Progenitor cell of endocrine pancreas (in vitro differentiated cells): ENCODE measurements around the gene SOX13. TPM values are rescaled to one million over a fixed set of nuclear protein-coding genes. Genes with fewer than 3 reads are reported as not detected.

Source experiments
- DNase-seq: peaks from one replicate; pipeline ENCODE4 v3.0.0; 2021; ENCODE audit warnings: low spot score; ENCODE audit not compliant: unreplicated experiment
- H3K27ac Mint-ChIP-seq: 2 replicates; pipeline ENCODE4 v1.8.0; 2021; ENCODE audit warnings: mild to moderate bottlenecking, moderate library complexity, mixed read lengths
- H3K27me3 Mint-ChIP-seq: 2 replicates; pipeline ENCODE4 v1.8.0; 2021; ENCODE audit warnings: mixed read lengths
- H3K36me3 Mint-ChIP-seq: 2 replicates; pipeline ENCODE4 v1.8.0; 2022; ENCODE audit warnings: mixed read lengths; ENCODE audit not compliant: insufficient read depth
- H3K4me1 Mint-ChIP-seq: 2 replicates; pipeline ENCODE4 v1.8.0; 2021; ENCODE audit warnings: low read depth, mixed read lengths
- H3K4me3 Mint-ChIP-seq: 2 replicates; pipeline ENCODE4 v1.8.0; 2021; ENCODE audit warnings: low read depth, mild to moderate bottlenecking, moderate library complexity, mixed read lengths
- H3K9me3 Mint-ChIP-seq: 2 replicates; pipeline ENCODE4 v1.8.0; 2021; ENCODE audit warnings: low read depth, mixed read lengths
- CTCF ChIP-seq: fragments of 200-600 bp; sonication (generic); IDR thresholded peaks from one replicate; pipeline ENCODE4 v1.5.0; 2021; ENCODE audit warnings: antibody characterized with exemption, mild to moderate bottlenecking; ENCODE audit not compliant: unreplicated experiment
- total RNA-seq: library from RNA; stranded (reverse); gene quantifications from 2 replicates; pipeline ENCODE4 v1.2.1, GENCODE V29; 2021

Gene SOX13
- total RNA-seq, 1 donor from 2014 or later = 61.6 TPM

DNA sequence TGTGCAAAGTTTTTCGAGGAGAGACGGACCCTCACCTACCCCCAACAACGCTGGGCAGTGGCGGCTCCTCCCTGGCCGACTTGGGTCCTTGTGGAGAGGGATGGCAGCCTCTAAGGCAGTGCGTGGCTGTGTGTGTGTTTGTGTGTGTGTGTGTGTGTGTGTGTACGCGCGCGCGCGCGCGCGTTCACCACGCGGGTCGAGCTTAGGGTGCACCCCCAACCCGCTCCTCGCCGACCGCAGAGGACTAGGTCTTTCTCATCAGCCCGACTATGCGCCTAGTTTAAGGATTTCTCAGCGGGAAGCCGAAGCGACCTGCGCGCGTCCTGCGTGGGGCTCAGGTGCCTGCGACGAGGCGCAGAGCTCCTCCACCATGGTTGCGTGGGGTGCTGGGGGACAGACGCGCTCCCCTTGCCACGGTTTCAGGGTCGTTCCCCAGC, 940 bp downstream of the SOX13 start:
- DNase-seq = no peak
- Mint-ChIP-seq H3K27me3 (peaks cover 7% of the 10 kb centered on the region), H3K9me3 (no peaks in the 10 kb centered on the region), H3K36me3 (no peaks in the 10 kb centered on the region), H3K27ac (peak overlapping the region; percentile 94), H3K4me3 (peak overlapping the region; percentile 96), H3K4me1 (peaks cover 30% of the 10 kb centered on the region)
- no peak for TF ChIP-seq CTCF

- Mint-ChIP-seq H3K4me3 (peak overlapping the region; percentile 96), H3K27ac (peak overlapping the region; percentile 94), H3K4me1 (peaks cover 32% of the 10 kb centered on the region), H3K36me3 (no peaks in the 10 kb centered on the region), H3K9me3 (no peaks in the 10 kb centered on the region), H3K27me3 (peaks cover 7% of the 10 kb centered on the region)
- peak; percentile 36 for DNase-seq
- TF ChIP-seq CTCF = no peak
Measured at GRCh38 chr1:204074274-204075138, 1.6 kb downstream of the SOX13 start.

- no peaks in the 10 kb centered on the region for H3K36me3 Mint-ChIP-seq
- peaks cover 36% of the 10 kb centered on the region for H3K4me1 Mint-ChIP-seq
- TF ChIP-seq CTCF = no peak
- H3K9me3 Mint-ChIP-seq = no peaks in the 10 kb centered on the region
- H3K27me3 Mint-ChIP-seq = peaks cover 3% of the 10 kb centered on the region
- peak overlapping the region; percentile 96 for H3K4me3 Mint-ChIP-seq
- no peak for DNase-seq
- H3K27ac Mint-ChIP-seq = peak overlapping the region; percentile 94
Measured at GRCh38 chr1:204075139-204075521, 2.2 kb downstream of the SOX13 start.

- Mint-ChIP-seq H3K36me3 (no peaks in the 10 kb centered on the region), H3K4me1 (peaks cover 42% of the 10 kb centered on the region), H3K9me3 (no peaks in the 10 kb centered on the region), H3K27ac (peak overlapping the region; percentile 95), H3K27me3 (no peaks in the 10 kb centered on the region), H3K4me3 (peak overlapping the region; percentile 96)
- DNase-seq = no peak
- no peak for TF ChIP-seq CTCF
Measured at GRCh38 chr1:204075890-204076846, 3.3 kb downstream of the SOX13 start.

DNA sequence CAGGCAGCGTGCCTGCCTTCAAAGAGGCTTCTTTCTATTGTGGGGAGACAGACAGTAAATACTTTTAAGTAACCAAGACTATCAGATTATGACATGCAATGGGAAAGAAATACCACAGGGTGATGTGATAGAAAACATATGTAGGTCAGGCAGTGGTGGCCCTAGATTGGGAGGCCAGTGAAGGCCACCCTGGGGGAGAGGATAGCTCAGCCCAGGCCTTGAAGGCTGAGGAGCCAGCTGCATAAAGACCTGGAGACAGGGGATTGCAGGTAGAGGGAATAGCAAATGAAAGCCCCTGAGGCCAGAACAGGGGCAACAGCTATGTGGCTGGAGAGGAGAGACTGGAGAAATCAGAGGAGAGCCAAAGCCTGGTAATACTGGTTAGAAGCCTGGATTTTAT, 4.0 kb downstream of the SOX13 start:
- Mint-ChIP-seq H3K4me3 (peak overlapping the region; percentile 9), H3K36me3 (no peaks in the 10 kb centered on the region), H3K9me3 (no peaks in the 10 kb centered on the region), H3K27ac (peak overlapping the region; percentile 95), H3K4me1 (peaks cover 47% of the 10 kb centered on the region), H3K27me3 (no peaks in the 10 kb centered on the region)
- no peak for DNase-seq
- no peak for TF ChIP-seq CTCF
